Loucy (cell line): ENCODE measurements around the gene PLXNA3.

Source experiments
- CTCF ChIP-seq: fragments of 200-600 bp; sonication (generic); conservative IDR thresholded peaks from 2 replicates; pipeline ENCODE4 v1.5.1; 2014; ENCODE audit warnings: mild to moderate bottlenecking, antibody characterized with exemption, low read length
- EZH2phosphoT487 ChIP-seq: fragments of 200-600 bp; IDR thresholded peaks from 2 replicates; pipeline ENCODE4 v1.6.1; 2018; ENCODE audit warnings: antibody characterized with exemption, mild to moderate bottlenecking, moderate library complexity, borderline replicate concordance

GRCh38 chrX:154431341-154431740 is 26.7 kb upstream of the PLXNA3 start:
- TF ChIP-seq CTCF (no peak), EZH2phosphoT487 (no peak)
